WI38 (cell line): Measurements from ENCODE around the gene LONP1.

Source experiments
- H3K4me3 ChIP-seq: 2 replicates; pipeline ENCODE4 v1.5.1; 2011; ENCODE audit warnings: low read depth, mild to moderate bottlenecking, control low read depth, low read length
- TF ChIP-seq, protein P1 (sequence below): IDR thresholded peaks from 2 replicates; pipeline ENCODE4 v1.5.1; 2012; ENCODE audit warnings: low read depth, mild to moderate bottlenecking, control low read depth, low read length

LONP1 gene

GRCh38 chr19:5687360-5688198 lies 32.4 kb downstream of the LONP1 start:
- TF ChIP-seq, protein P1, sequence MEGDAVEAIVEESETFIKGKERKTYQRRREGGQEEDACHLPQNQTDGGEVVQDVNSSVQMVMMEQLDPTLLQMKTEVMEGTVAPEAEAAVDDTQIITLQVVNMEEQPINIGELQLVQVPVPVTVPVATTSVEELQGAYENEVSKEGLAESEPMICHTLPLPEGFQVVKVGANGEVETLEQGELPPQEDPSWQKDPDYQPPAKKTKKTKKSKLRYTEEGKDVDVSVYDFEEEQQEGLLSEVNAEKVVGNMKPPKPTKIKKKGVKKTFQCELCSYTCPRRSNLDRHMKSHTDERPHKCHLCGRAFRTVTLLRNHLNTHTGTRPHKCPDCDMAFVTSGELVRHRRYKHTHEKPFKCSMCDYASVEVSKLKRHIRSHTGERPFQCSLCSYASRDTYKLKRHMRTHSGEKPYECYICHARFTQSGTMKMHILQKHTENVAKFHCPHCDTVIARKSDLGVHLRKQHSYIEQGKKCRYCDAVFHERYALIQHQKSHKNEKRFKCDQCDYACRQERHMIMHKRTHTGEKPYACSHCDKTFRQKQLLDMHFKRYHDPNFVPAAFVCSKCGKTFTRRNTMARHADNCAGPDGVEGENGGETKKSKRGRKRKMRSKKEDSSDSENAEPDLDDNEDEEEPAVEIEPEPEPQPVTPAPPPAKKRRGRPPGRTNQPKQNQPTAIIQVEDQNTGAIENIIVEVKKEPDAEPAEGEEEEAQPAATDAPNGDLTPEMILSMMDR = no peak
- H3K4me3 ChIP-seq = peak overlapping the region; percentile 61; the same call in 1 of the 2 replicates

- TF ChIP-seq, protein P1 = peak; percentile 78
- H3K4me3 ChIP-seq = peak overlapping the region; percentile 61
These were observed 33.1 kb downstream of the LONP1 start for GRCh38 chr19:5686647-5687359.

GRCh38 chr19:5686326-5686646 lies 33.7 kb downstream of the LONP1 start:
- peak overlapping the region; percentile 61; the same call in 1 of the 2 replicates for H3K4me3 ChIP-seq
- TF ChIP-seq, protein P1 = no peak

DNA sequence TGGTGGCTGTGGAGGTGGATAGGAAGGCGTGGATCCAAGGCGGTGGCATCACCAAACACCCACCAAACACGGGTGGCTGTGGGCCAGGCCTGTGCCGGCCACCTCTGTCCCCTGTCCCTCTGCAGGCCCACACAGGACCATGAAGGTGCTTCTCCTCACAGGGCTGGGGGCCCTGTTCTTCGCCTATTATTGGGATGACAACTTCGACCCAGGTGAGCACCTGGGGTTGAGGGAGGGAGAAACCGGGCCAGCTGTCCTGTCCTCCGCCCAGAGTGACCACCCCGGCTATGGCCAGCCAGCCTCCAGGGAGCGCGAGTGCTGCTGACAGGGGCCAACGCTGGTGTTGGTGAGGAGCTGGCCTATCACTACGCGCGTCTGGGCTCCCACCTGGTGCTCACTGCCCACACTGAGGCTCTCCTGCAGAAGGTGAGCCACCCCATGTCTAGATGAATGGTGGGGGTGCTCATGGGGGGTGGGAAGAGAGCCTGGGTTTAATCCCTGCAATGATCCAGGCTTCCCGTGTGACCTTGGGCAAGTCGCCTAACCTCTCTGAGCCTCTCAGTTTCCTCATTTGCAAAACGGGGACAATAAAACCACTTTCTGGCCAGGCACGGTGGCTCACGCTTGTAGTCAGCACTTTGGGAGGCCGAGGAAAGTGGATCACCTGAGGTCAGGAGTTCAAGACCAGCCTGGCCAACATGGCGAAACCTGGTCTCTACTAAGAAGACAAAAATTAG lies 35.1 kb downstream of the LONP1 start:
- TF ChIP-seq, protein P1 = no peak
- no peak overlapping the region for H3K4me3 ChIP-seq

DNA sequence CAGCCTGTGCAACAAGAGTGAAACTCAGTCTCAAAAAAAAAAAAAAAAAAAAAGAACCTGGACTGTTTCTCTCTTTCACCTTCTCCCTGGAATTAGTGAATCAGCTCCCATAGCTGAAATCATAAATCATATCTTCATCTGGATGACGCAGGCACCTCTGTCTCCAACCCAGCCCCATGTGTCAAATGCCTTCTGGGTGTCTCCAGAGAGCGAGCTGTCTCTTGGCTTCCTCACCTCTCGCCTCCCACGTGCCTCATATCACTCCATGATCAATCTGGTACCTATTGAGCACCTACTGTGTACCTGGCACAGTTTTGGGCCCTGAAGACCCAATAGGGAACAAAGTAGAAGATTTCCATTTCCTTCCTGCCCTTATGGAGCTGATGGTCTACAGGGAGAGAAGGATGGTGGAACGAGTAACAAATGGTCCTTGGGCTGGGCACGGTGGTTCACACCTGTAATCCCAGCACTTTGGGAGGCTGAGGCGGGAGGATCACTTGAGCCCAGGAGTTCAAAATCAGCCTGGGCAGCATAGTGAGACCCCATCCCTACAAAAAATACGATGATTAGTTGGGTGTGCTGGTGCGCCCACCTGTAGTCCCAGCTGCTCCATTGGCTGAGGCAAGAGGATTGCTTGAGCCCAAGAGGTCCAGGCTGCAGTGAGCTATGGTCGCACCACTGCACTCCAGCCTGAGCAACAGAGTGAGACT lies 36.6 kb downstream of the LONP1 start:
- TF ChIP-seq, protein P1 = no peak
- no peak overlapping the region for H3K4me3 ChIP-seq

- no peak overlapping the region for H3K4me3 ChIP-seq
- TF ChIP-seq, protein P1 = no peak
These were observed 37.9 kb downstream of the LONP1 start for GRCh38 chr19:5682107-5682482.
